Hematopoietic multipotent progenitor cell treated with erythropoietin and hydrocortisone succinate and interleukin-3 and kit ligand, for 6 days (in vitro differentiated cells): ENCODE measurements around the gene POMT1.
"Not testable (repeated sequence)": the region's sequence is repeated elsewhere in the genome, so short reads cannot be mapped to it uniquely, and the experiment has no call there.

Source experiments
- DNase-seq: peaks from one replicate; pipeline ENCODE4 v3.0.0-alpha.2; 2015

POMT1 gene, protein sequence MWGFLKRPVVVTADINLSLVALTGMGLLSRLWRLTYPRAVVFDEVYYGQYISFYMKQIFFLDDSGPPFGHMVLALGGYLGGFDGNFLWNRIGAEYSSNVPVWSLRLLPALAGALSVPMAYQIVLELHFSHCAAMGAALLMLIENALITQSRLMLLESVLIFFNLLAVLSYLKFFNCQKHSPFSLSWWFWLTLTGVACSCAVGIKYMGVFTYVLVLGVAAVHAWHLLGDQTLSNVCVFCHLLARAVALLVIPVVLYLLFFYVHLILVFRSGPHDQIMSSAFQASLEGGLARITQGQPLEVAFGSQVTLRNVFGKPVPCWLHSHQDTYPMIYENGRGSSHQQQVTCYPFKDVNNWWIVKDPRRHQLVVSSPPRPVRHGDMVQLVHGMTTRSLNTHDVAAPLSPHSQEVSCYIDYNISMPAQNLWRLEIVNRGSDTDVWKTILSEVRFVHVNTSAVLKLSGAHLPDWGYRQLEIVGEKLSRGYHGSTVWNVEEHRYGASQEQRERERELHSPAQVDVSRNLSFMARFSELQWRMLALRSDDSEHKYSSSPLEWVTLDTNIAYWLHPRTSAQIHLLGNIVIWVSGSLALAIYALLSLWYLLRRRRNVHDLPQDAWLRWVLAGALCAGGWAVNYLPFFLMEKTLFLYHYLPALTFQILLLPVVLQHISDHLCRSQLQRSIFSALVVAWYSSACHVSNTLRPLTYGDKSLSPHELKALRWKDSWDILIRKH

DNA sequence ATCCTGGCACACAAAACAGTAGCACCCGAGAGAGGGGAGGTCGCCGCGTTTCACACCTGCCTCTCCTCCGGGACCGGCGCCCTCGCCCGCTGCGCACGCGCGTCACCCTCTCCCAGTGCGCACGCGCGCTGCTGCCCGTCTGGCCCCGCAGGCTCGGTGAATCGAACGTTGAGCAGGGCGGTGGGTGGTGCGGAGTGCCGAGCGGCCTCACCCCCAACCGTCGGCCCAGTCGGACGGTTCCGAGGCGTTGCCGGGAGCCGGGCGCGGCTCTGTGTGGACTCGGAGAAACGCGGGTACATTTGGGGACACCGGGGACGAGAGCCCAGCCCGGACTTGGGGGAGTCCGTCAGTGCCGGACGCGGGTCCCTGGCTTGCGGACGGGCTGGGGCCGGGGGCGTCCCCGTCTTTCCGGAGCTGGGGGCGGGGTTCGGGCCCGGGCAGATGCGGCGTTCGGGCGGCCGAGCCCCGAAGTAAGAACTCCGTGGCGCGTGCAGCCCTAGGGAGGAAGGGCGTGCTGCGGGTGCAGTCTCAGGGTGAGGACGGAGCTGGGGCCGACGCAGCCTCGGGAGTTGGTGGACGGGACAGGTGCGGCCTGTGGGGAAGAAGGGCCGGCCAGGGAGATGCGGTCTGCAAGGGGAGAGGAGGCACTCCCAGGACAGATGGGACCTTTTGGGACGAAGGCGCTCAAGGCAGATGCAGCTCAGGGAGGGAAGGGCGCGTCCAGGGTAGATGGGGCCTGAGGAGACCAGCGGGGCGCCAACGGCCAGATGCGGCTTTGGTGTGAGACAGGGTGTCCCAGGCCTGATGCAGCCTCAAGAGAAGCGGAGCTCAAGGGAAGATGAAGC lies at the start of gene POMT1:
Gene POMT1, plus strand, starts transcription at position 138 of the 845 bp plus-strand sequence. CDS start 1,301 bp downstream, outside the sequence.
- DNase-seq, result peak; percentile 88

DNA sequence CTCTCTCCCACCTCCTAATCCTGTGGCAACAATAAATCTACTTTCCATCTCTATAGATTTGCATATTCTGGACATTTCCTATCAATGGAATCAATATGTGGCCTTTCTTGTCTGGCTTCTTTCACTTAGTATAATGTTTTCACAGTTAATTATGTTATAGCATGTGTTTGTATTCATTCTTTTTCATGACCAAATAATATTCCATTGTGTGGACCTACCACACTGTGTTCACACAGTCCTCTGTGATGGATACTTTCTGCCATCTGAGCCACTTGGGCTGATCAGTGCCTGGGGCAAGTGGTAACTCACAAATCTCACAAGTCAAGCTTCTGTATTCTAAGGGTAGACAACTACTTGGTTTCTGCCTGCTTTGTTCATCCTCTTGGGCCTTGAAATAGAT lies 48.7 kb upstream of the POMT1 start:
- DNase-seq, result no peak

DNA sequence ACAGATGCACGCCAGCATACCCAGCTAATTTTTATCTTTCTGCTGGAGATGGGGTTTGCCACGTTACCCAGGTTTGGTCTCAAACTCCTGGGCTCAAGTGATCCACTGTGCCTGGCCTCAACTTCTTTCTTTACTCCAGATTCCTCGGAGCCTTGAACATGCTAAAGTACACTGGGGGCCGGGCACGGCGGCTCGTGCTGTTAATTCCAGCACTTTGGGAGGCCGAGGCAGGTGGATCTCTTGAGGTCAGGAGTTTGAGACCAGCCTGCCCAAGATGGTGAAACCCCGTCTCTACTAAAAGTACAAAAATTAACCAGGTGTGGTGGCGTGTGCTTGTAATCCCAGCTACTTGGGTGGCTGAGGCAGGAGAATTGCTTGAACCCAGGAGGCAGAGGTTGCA lies 47.1 kb upstream of the POMT1 start:
- DNase-seq, result not testable (repeated sequence)

DNA sequence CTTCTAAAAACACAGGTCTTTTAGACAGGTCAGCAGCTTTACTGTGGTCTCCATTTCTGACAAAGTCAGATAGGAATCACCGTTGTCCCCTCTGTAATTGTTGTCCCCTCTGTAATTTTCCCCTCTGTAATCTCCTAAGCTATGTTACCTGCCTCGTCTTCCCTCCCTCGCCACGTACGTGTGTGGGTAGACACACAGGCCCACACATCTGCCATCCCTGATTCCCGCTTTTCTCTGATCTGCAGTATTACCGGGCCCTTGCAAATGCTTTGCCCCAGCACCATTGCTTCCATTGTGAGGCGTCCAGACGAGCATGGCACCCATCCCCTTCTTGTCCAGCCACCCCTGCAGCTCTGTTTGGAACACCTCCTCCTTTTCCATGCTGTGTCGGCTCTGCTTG lies 45.0 kb upstream of the POMT1 start:
- DNase-seq, result no peak

DNA sequence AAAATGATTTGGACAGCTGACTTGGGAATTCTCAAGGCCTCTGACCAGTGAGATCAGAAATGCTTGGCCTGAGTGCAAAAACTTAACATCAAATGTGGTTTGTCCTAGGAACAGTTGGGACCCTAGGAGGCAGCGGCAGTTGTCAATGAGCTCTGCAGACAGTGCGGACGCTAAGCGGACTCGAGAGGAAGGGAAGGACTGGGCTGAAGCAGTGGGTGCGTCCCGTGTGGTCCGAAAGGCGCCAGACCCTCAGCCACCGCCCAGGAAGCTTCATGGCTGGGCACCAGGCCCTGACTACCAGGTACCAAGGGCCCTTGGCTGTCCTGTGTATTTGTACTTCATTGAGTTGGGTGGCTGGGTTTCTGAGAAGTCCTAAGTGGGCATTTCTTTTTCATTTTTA lies 43.7 kb upstream of the POMT1 start:
- no peak for DNase-seq

DNA sequence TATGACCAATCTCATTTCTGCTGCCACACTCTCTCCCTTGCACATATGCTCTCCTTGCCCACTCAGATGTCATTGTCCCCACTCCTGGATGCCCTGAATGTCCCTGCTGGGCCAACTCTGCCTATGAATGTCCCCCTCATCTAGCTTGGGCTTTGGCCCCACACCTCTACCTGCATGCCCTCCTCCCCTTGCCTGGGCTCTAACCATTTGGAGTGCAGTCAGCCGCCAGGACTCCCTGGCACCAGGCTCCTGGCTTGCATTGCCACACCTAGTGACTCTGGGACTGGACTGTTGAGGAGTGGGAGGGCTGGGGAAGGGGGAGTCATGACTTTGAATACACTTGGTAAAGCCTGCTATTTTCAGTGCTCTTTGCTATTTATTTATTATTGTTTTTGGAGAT lies 41.6 kb upstream of the POMT1 start:
- DNase-seq, result no peak

DNA sequence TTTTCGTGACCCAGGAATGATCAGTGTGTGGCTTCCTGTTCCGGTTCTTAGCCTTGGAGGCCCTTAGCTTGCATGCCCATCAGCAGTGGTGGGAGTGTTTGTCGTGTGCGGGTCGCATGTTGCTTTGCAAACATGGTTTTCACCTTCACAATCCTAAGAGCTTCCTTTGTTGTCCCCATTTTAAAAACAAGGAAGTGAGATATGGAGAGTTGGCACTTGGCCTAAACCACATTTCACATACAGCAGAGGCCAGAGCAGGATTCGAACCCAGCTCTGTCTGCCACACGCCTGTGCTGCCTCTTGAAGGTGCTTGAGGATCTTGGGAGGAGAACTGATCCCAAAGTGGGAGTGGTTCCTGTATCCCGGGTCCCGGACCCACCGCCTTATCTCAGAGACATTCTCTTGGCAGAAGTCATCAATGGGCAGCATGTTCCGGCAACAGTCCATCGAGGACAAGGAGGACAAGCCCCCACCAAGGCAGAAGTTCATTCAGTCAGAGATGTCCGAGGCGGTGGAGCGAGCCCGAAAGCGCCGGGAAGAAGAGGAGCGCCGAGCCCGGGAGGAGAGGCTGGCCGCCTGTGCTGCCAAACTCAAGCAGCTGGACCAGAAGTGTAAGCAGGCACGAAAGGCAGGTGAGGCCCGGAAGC lies 38.2 kb upstream of the POMT1 start:
- DNase-seq, result peak; percentile 39

DNA sequence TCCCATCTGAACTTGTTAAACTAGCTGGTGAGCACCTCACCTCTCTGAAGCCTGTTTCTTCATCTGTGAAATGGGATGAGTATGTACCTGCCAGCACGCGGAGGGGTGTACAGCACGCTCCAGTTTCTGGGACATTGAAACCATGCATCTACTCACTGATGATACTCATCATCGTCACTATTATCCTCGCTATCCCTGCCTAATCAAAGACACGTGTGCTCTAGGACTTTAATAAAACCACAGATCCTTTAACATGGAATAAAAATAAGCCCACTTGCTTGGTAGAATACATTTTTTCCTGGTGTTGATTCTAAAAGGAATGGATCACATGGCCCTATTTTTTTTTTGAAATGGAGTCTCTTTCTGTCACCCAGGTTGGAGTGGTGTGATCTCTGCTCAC lies 37.3 kb upstream of the POMT1 start:
- no peak for DNase-seq

DNA sequence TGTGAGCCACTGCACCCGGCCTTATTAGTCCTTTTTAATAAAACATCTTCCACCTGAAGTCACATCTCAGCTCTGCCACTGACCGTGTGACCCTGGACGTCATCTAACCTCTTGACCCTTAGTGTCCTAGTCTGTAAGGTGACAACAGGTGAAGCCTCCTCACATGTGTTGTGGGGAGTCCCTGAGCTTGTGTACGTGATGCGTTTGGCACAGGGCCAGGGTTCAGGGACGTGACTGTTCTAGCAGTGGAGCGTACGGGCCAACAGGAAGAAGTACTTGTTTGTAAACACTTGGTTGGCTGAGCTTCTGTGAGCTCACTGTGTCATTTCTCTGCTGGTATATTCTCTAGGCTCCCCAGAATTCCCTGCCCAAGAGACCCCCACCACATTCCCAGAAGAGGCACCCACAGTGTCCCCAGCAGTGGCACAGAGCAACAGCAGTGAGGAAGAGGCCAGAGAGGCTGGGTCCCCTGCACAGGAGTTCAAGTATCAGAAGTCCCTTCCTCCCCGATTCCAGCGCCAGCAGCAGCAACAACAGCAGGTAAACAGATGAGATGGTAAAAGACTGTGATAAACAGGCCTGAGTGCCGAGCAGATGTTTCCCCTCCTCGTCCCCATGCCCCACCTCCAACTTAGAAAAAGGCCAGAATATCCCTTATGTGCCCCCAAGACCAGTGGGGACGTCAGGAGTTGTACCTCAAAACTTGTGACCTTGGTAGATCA lies 35.3 kb upstream of the POMT1 start:
- DNase-seq, result no peak

DNA sequence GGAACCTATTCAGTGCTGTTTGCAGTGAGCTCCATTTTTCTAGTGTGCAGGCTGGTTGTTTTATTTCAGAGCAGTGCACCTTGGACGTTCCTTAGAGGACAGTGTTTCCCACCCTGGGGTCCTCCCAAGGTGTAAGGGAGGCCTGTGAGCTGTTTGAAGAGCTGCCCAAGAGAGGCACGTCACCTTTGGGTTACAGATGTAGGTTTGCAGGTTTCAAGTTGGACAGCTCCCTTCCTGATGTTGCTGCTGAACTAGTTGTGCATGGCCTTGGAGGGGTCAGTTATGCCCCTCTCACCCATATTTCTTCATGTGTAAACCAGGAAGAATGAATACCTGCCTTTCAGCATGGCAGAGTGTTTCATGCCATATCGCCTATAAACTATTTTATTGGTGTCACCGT lies 34.7 kb upstream of the POMT1 start:
- no peak for DNase-seq

DNA sequence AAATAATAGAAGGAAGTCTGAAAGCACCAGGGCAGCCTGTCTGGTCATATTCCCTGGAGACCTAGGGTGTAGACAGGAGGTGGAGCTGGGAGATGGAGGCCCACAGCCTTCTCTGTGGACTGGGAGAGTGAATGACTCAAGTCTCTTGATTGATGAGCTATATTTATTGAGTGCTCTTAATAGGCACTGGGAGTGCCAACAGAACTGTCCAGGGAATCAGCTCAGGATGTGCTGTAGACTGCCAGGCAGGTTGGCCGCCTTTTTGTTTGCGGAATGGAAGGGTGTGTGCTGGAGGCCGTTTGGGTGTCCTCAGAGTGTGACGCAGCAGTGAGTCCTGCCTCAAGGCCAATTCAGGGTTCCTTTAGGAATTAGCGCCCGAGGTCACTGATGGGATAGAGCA lies 33.4 kb upstream of the POMT1 start:
- no peak for DNase-seq

DNA sequence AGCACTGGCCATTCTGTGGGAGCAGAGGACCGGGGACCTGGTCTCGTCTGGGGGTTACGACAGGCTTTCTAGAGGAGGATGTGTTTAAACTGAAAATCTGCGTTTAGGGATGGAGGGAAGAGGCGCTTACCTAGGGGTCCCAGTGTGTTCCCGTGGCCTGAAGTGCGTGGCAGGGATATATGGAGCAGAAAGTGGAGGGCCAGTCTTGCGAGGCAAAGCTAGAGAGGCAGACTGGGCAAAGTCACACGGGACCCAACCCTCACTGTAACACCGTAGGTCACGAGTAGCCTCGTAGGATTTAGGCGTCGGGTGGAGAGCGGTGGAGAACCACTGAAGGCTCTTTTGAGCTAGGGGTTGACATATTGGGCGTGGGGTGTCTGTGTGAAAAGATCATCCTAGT lies 32.8 kb upstream of the POMT1 start:
- no peak for DNase-seq

DNA sequence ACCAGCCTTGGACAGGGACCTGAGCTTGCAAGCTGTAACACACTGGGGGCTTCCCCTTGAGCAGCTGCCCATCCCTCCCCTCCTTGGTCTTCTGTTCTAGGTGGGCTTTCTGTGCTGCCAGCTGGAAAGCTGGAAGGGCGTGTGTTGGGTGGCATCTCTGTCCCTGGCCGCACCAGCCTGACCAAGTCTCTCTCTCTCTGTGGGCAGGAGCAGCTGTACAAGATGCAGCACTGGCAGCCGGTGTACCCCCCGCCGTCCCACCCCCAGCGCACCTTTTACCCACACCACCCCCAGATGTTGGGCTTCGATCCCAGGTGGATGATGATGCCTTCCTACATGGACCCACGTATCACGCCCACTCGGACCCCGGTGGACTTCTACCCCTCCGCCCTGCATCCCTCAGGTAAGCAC lies 32.1 kb upstream of the POMT1 start:
- no peak for DNase-seq

DNA sequence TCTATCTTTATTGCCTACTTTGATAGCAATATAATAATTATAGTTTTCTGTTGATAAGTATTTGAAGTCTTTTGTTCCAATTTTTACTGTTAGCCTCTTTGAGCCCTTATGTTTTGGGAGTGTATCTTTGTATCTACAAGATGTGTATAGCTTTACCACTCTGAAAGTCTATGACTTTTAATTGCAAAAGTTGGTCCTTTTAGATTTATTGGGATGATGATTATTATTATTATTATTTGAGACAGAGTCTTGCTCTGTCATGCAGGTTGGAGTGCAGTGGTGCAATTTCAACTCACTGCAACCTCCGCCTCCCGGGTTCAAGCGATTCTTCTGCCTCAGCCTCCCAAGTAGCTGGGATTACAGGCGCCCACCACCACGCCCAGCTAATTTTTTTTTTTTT lies 30.6 kb upstream of the POMT1 start:
- DNase-seq, result not testable (repeated sequence)

DNA sequence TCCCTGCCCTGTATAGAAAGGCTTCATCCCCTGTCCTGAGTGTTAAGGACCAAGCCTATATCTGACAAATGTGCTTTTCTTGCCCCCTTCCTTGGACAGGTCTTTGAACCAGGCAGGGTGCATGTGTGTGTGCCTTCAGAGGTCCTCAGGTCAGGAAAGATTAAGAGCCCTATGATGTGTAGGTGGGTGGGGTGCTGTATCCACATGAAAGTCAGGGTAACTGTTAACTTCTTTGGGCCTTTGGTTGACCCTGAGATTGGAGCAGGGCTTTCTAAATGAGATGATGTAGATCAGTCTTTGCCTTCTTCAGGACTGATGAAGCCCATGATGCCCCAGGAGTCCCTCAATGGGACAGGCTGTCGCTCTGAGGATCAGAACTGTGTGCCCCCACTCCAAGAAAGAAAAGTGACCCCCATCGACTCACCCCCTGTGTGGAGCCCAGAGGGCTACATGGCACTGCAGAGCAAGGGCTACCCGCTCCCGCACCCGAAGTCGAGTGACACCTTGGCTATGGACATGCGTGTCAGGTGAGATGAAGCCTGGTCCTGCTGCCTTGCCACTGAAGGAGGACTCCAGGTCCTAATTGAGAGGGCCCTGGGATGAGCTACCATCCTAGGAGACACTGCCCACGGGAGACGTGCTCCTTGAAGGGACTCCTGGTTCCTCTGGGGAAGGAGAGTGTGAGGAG lies 29.4 kb upstream of the POMT1 start:
- DNase-seq, result no peak

DNA sequence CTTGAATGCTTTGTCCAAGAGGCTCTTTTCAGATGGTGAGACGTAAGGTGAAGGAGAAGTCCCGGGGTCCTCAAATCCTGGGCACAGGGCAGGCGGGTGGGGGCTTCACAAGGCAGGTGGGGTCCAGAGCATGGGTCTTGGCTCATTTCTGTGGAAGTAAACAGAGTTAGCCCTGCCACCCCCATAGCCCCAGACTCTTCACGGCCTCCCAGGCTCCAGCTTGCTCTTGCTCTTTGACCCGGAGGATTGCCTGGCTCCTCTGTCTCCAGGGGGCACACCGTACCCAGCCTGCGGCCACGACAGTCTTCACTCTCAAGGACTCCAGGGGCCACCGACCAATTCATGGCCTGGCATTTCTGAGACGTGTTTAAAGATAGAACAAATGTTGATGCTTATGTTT lies 28.8 kb upstream of the POMT1 start:
- no peak for DNase-seq

DNA sequence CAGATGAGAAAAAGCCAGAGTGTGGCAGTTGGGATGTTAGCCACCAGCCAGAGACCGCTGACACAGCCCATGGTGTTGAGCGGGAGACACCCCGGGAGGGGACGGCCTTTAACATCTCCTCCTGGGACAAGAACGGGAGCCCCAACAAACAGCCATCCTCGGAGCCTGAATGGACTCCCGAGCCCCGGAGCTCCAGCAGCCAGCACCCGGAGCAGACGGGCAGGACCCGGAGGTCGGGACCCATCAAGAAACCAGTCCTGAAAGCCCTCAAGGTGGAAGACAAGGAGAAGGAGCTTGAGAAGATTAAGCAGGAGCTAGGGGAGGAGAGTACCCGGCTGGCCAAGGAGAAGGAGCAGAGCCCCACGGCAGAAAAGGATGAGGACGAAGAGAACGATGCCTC lies 28.0 kb upstream of the POMT1 start:
- DNase-seq, result no peak

DNA sequence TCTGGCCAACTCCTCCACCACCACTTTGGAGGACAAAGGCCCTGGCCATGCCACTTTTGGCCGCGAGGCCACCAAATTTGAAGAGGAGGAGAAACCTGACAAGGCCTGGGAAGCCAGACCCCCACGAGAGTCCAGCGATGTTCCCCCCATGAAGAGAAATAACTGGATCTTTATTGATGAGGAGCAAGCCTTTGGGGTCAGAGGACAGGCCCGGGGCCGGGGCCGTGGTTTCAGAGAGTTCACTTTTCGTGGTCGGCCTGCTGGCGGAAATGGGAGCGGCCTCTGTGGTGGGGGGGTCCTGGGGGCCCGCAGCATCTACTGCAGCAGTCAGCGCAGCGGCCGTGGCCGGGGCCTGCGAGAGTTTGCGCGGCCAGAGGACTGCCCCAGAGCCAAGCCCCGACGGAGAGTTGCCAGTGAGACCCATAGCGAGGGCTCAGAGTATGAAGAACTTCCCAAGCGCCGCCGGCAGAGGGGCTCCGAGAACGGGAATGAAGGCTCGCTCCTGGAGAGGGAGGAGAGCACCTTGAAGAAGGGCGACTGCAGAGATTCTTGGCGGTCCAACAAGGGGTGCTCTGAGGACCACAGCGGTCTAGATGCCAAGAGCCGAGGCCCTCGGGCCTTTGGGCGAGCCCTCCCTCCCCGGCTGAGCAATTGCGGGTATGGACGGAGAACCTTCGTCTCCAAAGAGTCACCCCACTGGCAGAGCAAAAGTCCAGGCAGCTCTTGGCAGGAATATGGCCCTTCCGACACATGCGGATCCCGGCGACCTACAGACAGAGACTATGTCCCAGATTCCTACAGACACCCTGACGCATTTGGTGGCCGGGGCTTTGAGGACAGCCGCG lies 27.4 kb upstream of the POMT1 start:
- DNase-seq, result no peak

DNA sequence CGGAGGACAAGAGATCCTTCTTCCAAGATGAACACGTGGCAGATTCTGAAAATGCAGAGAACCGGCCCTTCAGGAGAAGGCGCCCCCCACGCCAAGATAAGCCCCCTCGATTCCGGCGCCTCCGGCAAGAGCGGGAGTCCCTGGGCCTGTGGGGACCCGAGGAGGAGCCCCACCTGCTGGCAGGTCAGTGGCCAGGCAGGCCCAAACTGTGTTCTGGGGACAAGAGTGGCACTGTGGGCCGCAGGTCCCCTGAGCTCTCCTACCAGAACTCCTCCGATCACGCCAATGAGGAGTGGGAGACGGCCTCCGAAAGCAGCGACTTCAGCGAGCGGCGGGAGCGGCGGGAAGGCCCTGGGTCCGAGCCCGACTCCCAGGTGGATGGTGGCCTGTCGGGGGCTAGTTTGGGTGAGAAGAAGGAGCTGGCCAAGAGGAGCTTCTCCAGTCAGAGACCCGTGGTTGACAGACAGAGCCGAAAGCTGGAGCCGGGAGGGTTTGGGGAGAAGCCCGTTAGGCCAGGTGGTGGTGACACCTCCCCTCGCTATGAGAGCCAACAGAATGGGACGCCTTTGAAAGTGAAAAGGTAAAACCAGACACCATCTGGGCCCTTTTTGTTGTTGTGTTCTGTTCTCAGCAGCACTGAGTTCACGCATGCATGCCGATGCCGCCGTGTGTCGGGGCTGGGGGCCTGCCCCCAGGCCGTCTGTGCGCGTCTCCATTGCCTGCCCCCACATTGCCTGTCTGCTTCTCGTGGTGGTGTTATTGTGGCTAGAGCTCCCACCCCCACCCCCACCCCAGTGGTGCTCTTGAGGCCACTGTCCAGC lies 26.6 kb upstream of the POMT1 start:
- peak; percentile 16 for DNase-seq
